GM12878 (cell line): ENCODE data around the gene TSPAN15. TPM values are rescaled to one million over a fixed set of nuclear protein-coding genes. Genes with fewer than 3 reads are reported as not detected.
A peak's percentile ranks its signal among the peaks of the same experiment; 100 is the strongest.

ENCODE experiments used
- ATAC-seq: fragments of 200-7000 bp; cut with Tn5 transposase; 3 replicates; pipeline ENCODE4 v1.9.1; 2020; ENCODE audit warnings: mild to moderate bottlenecking, moderate library complexity
- BruUV-seq: library from RNA; stranded (reverse); fragments of 400-500 nt; replicated peaks from 2 replicates; lab custom pipeline; 2021; lab: Mats Ljungman, UMichigan
- CTCF ChIA-PET: fragments of 300-600 bp; sonication (Branson Sonifier 250); formaldehyde crosslinking; extraction: SDS; loops from one replicate; lab custom pipeline; 2021; ENCODE audit warnings: inconsistent platforms; lab: Yijun Ruan, JAX
- POLR2A ChIA-PET: fragments of 350-600 bp; formaldehyde crosslinking; extraction: SDS; loops from one replicate; lab custom pipeline; 2021; ENCODE audit warnings: inconsistent platforms; lab: Charles Lee
- RAD21 ChIA-PET: fragments of 300-600 bp; sonication (Branson Sonifier 250); formaldehyde crosslinking; loops from one replicate; lab custom pipeline; 2023; ENCODE audit warnings: antibody characterized with exemption; ENCODE audit not compliant: unreplicated experiment; lab: Charles Lee
- SMC1A ChIA-PET: fragments of 300-600 bp; sonication (Branson Sonifier 250); formaldehyde crosslinking; loops from one replicate; lab custom pipeline; 2023; ENCODE audit not compliant: unreplicated experiment, uncharacterized antibody; lab: Charles Lee
- DNase-seq: peaks from one replicate; pipeline ENCODE4 v3.0.0-alpha.2; 2011; ENCODE audit warnings: low read depth, low spot score
- FAIRE-seq: peaks from 3 replicates; lab custom pipeline; 2011; peaks lifted over from hg19 to GRCh38; lab: Jason Lieb, UNC
- H2AFZ ChIP-seq: 2 replicates; pipeline ENCODE4 v1.6.0; 2011; ENCODE audit warnings: low read depth, low read length, control low read depth; ENCODE audit not compliant: control insufficient read depth
- H3K27ac ChIP-seq: 2 replicates; pipeline ENCODE4 v1.5.1; 2011; ENCODE audit warnings: control low read depth; ENCODE audit not compliant: control insufficient read depth, insufficient read depth
- H3K27me3 ChIP-seq, 2 experiments: replicated peaks in 1 of 2; 2 replicates each; pipeline versions ENCODE4 v1.6.0 to v1.6.1; 2011; ENCODE audit warnings: low read length in 1 of 2; ENCODE audit not compliant: control insufficient read depth in 2 of 2, insufficient read depth in 2 of 2
- H3K36me3 ChIP-seq, 2 experiments: 2 replicates each; pipeline ENCODE4 v1.5.1; 2011; ENCODE audit warnings: low read length in 1 of 2; ENCODE audit not compliant: control insufficient read depth in 2 of 2, insufficient read depth in 2 of 2
- H3K4me1 ChIP-seq: 2 replicates; pipeline ENCODE4 v1.6.1; 2011; ENCODE audit warnings: mild to moderate bottlenecking, low read length, moderate library complexity, mixed read lengths; ENCODE audit not compliant: control insufficient read depth, insufficient read depth
- H3K4me2 ChIP-seq: 2 replicates; pipeline ENCODE4 v1.6.0; 2011; ENCODE audit warnings: control low read depth; ENCODE audit not compliant: control insufficient read depth, insufficient read depth
- H3K4me3 ChIP-seq: fragments of 200-600 bp; sonication (generic); 2 replicates; pipeline ENCODE4 v1.5.1; 2016
- H3K79me2 ChIP-seq: 2 replicates; pipeline ENCODE4 v1.6.0; 2011; ENCODE audit warnings: low read length; ENCODE audit not compliant: control insufficient read depth, insufficient read depth
- H3K9ac ChIP-seq: 2 replicates; pipeline ENCODE4 v1.8.0; 2011; ENCODE audit warnings: low read length, control low read depth, mixed read lengths; ENCODE audit not compliant: control insufficient read depth, insufficient read depth
- H3K9me3 ChIP-seq: replicated peaks from 3 replicates; pipeline ENCODE4 v1.5.1; 2011; ENCODE audit warnings: mild to moderate bottlenecking, low read length; ENCODE audit not compliant: control insufficient read depth, insufficient read depth
- H4K20me1 ChIP-seq: 2 replicates; pipeline ENCODE4 v1.6.0; 2011; ENCODE audit not compliant: control insufficient read depth, insufficient read depth
- ATF7 ChIP-seq: fragments of 450-650 bp; IDR thresholded peaks from 2 replicates; pipeline ENCODE4 v1.6.1; 2016; ENCODE audit warnings: low read depth, mild to moderate bottlenecking
- FOS ChIP-seq: IDR thresholded peaks from 3 replicates; pipeline ENCODE4 v1.6.1; 2011; ENCODE audit warnings: borderline replicate concordance; ENCODE audit not compliant: insufficient read length; ENCODE audit errors: extremely low read depth
- RB1 ChIP-seq: fragments of 450-650 bp; formaldehyde crosslinking; IDR thresholded peaks from 2 replicates; pipeline ENCODE4 v1.6.1; 2017; ENCODE audit warnings: mild to moderate bottlenecking, borderline replicate concordance
- SREBF2 ChIP-seq: IDR thresholded peaks from 2 replicates; pipeline ENCODE4 v1.6.1; 2012; ENCODE audit warnings: mild to moderate bottlenecking, low read length
- SUPT20H ChIP-seq: IDR thresholded peaks from 2 replicates; pipeline ENCODE4 v1.6.1; 2011; ENCODE audit warnings: low read depth, mild to moderate bottlenecking, low read length, moderate library complexity, borderline replicate concordance; ENCODE audit not compliant: control insufficient read depth
- TCF12 ChIP-seq: IDR thresholded peaks from 2 replicates; pipeline ENCODE4 v1.6.1; 2011; ENCODE audit warnings: low read depth, mild to moderate bottlenecking, low read length
- ZBTB33 ChIP-seq: fragments of 450-650 bp; IDR thresholded peaks from 2 replicates; pipeline ENCODE4 v1.6.1; 2017; ENCODE audit warnings: mild to moderate bottlenecking
- WGBS: methylation state at CpG from one replicate; pipeline ENCODE4 v1.1.6; 2016; ENCODE audit warnings: low lambda C conversion rate; ENCODE audit not compliant: insufficient replicate concordance, insufficient coverage; ENCODE audit errors: missing lambda C conversion rate; 5-methylcytosine and 5-hydroxymethylcytosine counted together
- in situ Hi-C: fragments of 300-500 bp; cut with MboI; formaldehyde crosslinking; loops from 9 replicates; pipeline ENCODE4 v1.14.3; 2018; ENCODE audit warnings: mixed read lengths
- intact Hi-C: fragments of 100-400 bp; cut with micrococcal nuclease; formaldehyde crosslinking; loops from one replicate; pipeline ENCODE4 v1.14.2; 2022; ENCODE audit not compliant: unreplicated experiment
- polyA plus RNA-seq, 11 experiments: library from polyadenylated mRNA; depleted of rRNA in 4 of 11; unstranded in 6 of 11; stranded (reverse) in 5 of 11; fragments of >200 nt; fragmentation: Nextera tagmentation in 4 of 11; fragmentation: Illumina TruSeq in 1 of 11; extraction: Ambion mirVana in 4 of 11; extraction: Trizol in 1 of 11; gene quantifications; 1 replicate in 1 of 11; 2 replicates in 10 of 11; pipeline versions ENCODE4 v1.2.1 to v1.2.3, GENCODE V29; 2011 to 2016; ENCODE audit warnings: inconsistent platforms in 2 of 11, missing spikeins in 2 of 11, low read depth in 1 of 11
- total RNA-seq, 4 experiments: library from RNA; depleted of rRNA in 3 of 4; stranded (reverse); fragments of >200 nt in 3 of 4; fragmentation: Illumina TruSeq in 1 of 4; extraction: Trizol in 1 of 4; gene quantifications; 2 replicates each; pipeline versions ENCODE4 v1.2.1 to v1.2.3, GENCODE V29; 2013 to 2021

TSPAN15 gene
- total and polyA plus RNA-seq, 10 of the 15 experiments (the other 5 are each of a cell fraction or from before 2014, with no cell fraction given), result 1.3 to 8.5 (median 2.4) TPM; not detected in 2

GRCh38 chr10:69537449-69537848, 86.2 kb downstream of the TSPAN15 start:
- CTCF ChIA-PET, result no interaction called here
- H3K4me1 ChIP-seq, result no peaks in the 10 kb centered on the region
- DNase-seq (no peak), ATAC-seq (no peak)
- H2AFZ ChIP-seq, result no peak overlapping the region
- H3K27ac ChIP-seq, result no peak overlapping the region
- no peak for TF ChIP-seq RB1
- TF ChIP-seq ATF7, result peak; percentile 61
- TF ChIP-seq, all 136 proteins: peak for 1
- in situ Hi-C loops (no loop called here), intact Hi-C loops (no loop called here)
- 29% methylated on average over 6 of the region's 6 CpGs for WGBS
- H3K79me2 ChIP-seq, result no peaks in the 10 kb centered on the region
- no peak overlapping the region for H3K4me2 ChIP-seq
- RAD21 ChIA-PET, result no interaction called here
- no peaks in the 10 kb centered on the region for H4K20me1 ChIP-seq
- no peaks in the 10 kb centered on the region; the same call in 2 of the 3 replicates for H3K9me3 ChIP-seq
- no peaks in the 10 kb centered on the region; a peak in 1 of 4 replicates for H3K27me3 ChIP-seq
- H3K9ac ChIP-seq, result no peak overlapping the region
- BruUV-seq, result no TSS peak
- H3K36me3 ChIP-seq, result no peaks in the 10 kb centered on the region
- POLR2A ChIA-PET, result no interaction called here
- SMC1A ChIA-PET, result no interaction called here
- no peak for FAIRE-seq
- H3K4me3 ChIP-seq, result no peak overlapping the region

GRCh38 chr10:69538461-69538860, 87.2 kb downstream of the TSPAN15 start:
- ChIA-PET POLR2A (interaction anchor here (0.6 kb wide), 1 partner anchor 19 kb away, joined by 5 read pairs; no protein-coding TSS in a partner anchor), RAD21 (no interaction called here), SMC1A (interaction anchor here (0.6 kb wide), 1 partner anchor 13 kb away, joined by 3 read pairs; no protein-coding TSS in a partner anchor), CTCF (no interaction called here)
- Histone ChIP-seq H3K27ac (no peak overlapping the region), H4K20me1 (no peaks in the 10 kb centered on the region), H3K4me2 (no peak overlapping the region), H3K4me3 (no peak overlapping the region), H2AFZ (no peak overlapping the region), H3K27me3 (no peaks in the 10 kb centered on the region; a peak in 1 of 4 replicates), H3K9ac (no peak overlapping the region), H3K36me3 (no peaks in the 10 kb centered on the region), H3K79me2 (no peaks in the 10 kb centered on the region), H3K4me1 (no peaks in the 10 kb centered on the region), H3K9me3 (no peaks in the 10 kb centered on the region; the same call in 2 of the 3 replicates)
- intact Hi-C loops, result no loop called here
- in situ Hi-C loops, result no loop called here
- TF ChIP-seq FOS, result no peak
- no peak for TF ChIP-seq SREBF2
- no peak for TF ChIP-seq ZBTB33
- no peak for TF ChIP-seq SUPT20H
- TF ChIP-seq TCF12, result no peak
- FAIRE-seq, result no peak
- BruUV-seq, result no TSS peak
- WGBS, result 8% methylated on average over 3 of the region's 3 CpGs
- no peak for ATAC-seq
- DNase-seq, result no peak
